H9 (cell line): ENCODE measurements around the gene ZNF814. TPM values are rescaled to one million over a fixed set of nuclear protein-coding genes. Genes with fewer than 3 reads are reported as not detected.

ENCODE experiments used
- DNase-seq: peaks from one replicate; pipeline ENCODE4 v3.0.0-alpha.2; 2017
- H2AFZ ChIP-seq: one replicate; pipeline ENCODE4 v1.6.1; 2013; ENCODE audit warnings: mild to moderate bottlenecking, low read length, control low read depth, moderate library complexity
- H2AK5ac ChIP-seq: 2 replicates; pipeline ENCODE4 v1.6.1; 2013; ENCODE audit warnings: low read length, control low read depth, mixed read lengths; ENCODE audit not compliant: insufficient read length
- H2BK120ac ChIP-seq: one replicate; pipeline ENCODE4 v1.6.1; 2013; ENCODE audit warnings: low read depth, mild to moderate bottlenecking, low read length, control low read depth, inconsistent platforms; ENCODE audit not compliant: poor library complexity, severe bottlenecking
- H2BK12ac ChIP-seq: 2 replicates; pipeline ENCODE4 v1.6.1; 2013; ENCODE audit warnings: low read length, control low read depth, mixed read lengths, low read depth; ENCODE audit not compliant: insufficient read length
- H2BK15ac ChIP-seq: 2 replicates; pipeline ENCODE4 v1.6.1; 2013; ENCODE audit warnings: low read depth, low read length, control low read depth
- H2BK20ac ChIP-seq: one replicate; pipeline ENCODE4 v1.6.1; 2013; ENCODE audit warnings: low read depth, mild to moderate bottlenecking, low read length, control low read depth, inconsistent platforms; ENCODE audit not compliant: poor library complexity, severe bottlenecking
- H2BK5ac ChIP-seq: 2 replicates; pipeline ENCODE4 v1.6.1; 2013; ENCODE audit warnings: low read length, control low read depth, mixed read lengths; ENCODE audit not compliant: insufficient read length
- H3K14ac ChIP-seq: 2 replicates; pipeline ENCODE4 v1.6.1; 2013; ENCODE audit warnings: low read length, control low read depth; ENCODE audit not compliant: insufficient read depth
- H3K18ac ChIP-seq: 2 replicates; pipeline ENCODE4 v1.6.1; 2013; ENCODE audit warnings: low read depth, mild to moderate bottlenecking, mixed read lengths, low read length, control low read depth; ENCODE audit not compliant: insufficient read length
- H3K23ac ChIP-seq: 2 replicates; pipeline ENCODE4 v1.6.1; 2013; ENCODE audit warnings: low read length, control low read depth, mixed read lengths, low read depth; ENCODE audit not compliant: insufficient read length
- H3K23me2 ChIP-seq: 2 replicates; pipeline ENCODE4 v1.6.1; 2013; ENCODE audit warnings: low read depth, mild to moderate bottlenecking, mixed read lengths, low read length, control low read depth; ENCODE audit not compliant: insufficient read length, poor library complexity, severe bottlenecking
- H3K27ac ChIP-seq: 2 replicates; pipeline ENCODE4 v1.5.1; 2013; ENCODE audit warnings: low read length, control low read depth, mixed read lengths, low read depth; ENCODE audit not compliant: insufficient read length
- H3K27me3 ChIP-seq: 2 replicates; pipeline ENCODE4 v1.6.1; 2013; ENCODE audit warnings: low read length, control low read depth, inconsistent platforms; ENCODE audit not compliant: insufficient read depth
- H3K4ac ChIP-seq: 2 replicates; pipeline ENCODE4 v1.6.1; 2013; ENCODE audit warnings: low read depth, mild to moderate bottlenecking, control low read depth, inconsistent platforms, low read length, moderate library complexity
- H3K4me1 ChIP-seq: 2 replicates; pipeline ENCODE4 v1.6.1; 2013; ENCODE audit warnings: low read length, control low read depth, inconsistent platforms; ENCODE audit not compliant: insufficient read depth
- H3K4me2 ChIP-seq: 2 replicates; pipeline ENCODE4 v1.6.1; 2013; ENCODE audit warnings: low read length, control low read depth, mixed read lengths; ENCODE audit not compliant: insufficient read length, insufficient read depth
- H3K56ac ChIP-seq: 2 replicates; pipeline ENCODE4 v1.6.1; 2013; ENCODE audit warnings: low read depth, mild to moderate bottlenecking, mixed read lengths, low read length, control low read depth; ENCODE audit not compliant: insufficient read length
- H3K79me1 ChIP-seq: 2 replicates; pipeline ENCODE4 v1.6.1; 2013; ENCODE audit warnings: low read depth, mild to moderate bottlenecking, moderate library complexity, low read length, control low read depth, inconsistent platforms; ENCODE audit not compliant: insufficient read depth, poor library complexity, severe bottlenecking
- H3K79me2 ChIP-seq: 2 replicates; pipeline ENCODE4 v1.6.1; 2013; ENCODE audit warnings: low read length, control low read depth, inconsistent platforms; ENCODE audit not compliant: insufficient read depth
- H3K9ac ChIP-seq: 2 replicates; pipeline ENCODE4 v1.6.1; 2013; ENCODE audit warnings: low read length, control low read depth, mixed read lengths; ENCODE audit not compliant: insufficient read length; ENCODE audit errors: extremely low read depth
- H3K9me3 ChIP-seq: one replicate; pipeline ENCODE4 v1.6.1; 2013; ENCODE audit warnings: low read depth, low read length, inconsistent platforms; ENCODE audit not compliant: control insufficient read depth
- H3T11ph ChIP-seq: one replicate; pipeline ENCODE4 v1.6.1; 2013; ENCODE audit warnings: mild to moderate bottlenecking, low read length, control low read depth, inconsistent platforms
- H4K20me1 ChIP-seq: one replicate; pipeline ENCODE4 v1.6.1; 2013; ENCODE audit not compliant: control insufficient read depth, insufficient read length, insufficient read depth
- H4K5ac ChIP-seq: 2 replicates; pipeline ENCODE4 v1.6.1; 2013; ENCODE audit warnings: low read depth, mild to moderate bottlenecking, mixed read lengths, low read length, control low read depth; ENCODE audit not compliant: insufficient read length
- H4K8ac ChIP-seq: replicated peaks from 2 replicates; pipeline ENCODE4 v1.6.1; 2013; ENCODE audit warnings: low read length, control low read depth, mixed read lengths, low read depth; ENCODE audit not compliant: insufficient read length
- H4K91ac ChIP-seq: 2 replicates; pipeline ENCODE4 v1.6.1; 2013; ENCODE audit warnings: low read depth, mild to moderate bottlenecking, moderate library complexity, mixed read lengths, low read length, control low read depth; ENCODE audit not compliant: insufficient read length
- H3K27ac Mint-ChIP-seq, 3 experiments: 2 replicates in 2 of 3; 3 replicates in 1 of 3; pipeline ENCODE4 v1.8.0; 2020 to 2021; ENCODE audit warnings: mixed read lengths in 3 of 3, mild to moderate bottlenecking in 1 of 3, moderate library complexity in 1 of 3
- H3K27me3 Mint-ChIP-seq: 2 replicates; pipeline ENCODE4 v1.8.0; 2021; ENCODE audit warnings: low read depth, mild to moderate bottlenecking, moderate library complexity, mixed read lengths
- H3K36me3 Mint-ChIP-seq, 3 experiments: 2 replicates in 2 of 3; 3 replicates in 1 of 3; pipeline ENCODE4 v1.8.0; 2020 to 2021; ENCODE audit warnings: low read depth in 3 of 3, mixed read lengths in 3 of 3; ENCODE audit not compliant: insufficient read depth in 1 of 3
- H3K4me1 Mint-ChIP-seq, 2 experiments: 2 replicates each; pipeline ENCODE4 v1.8.0; 2020; ENCODE audit warnings: mixed read lengths in 2 of 2
- H3K4me3 Mint-ChIP-seq, 2 experiments: 2 replicates in 1 of 2; 3 replicates in 1 of 2; pipeline ENCODE4 v1.8.0; 2020 to 2021; ENCODE audit warnings: mild to moderate bottlenecking in 2 of 2, mixed read lengths in 2 of 2, moderate library complexity in 1 of 2
- H3K9me3 Mint-ChIP-seq, 2 experiments: 2 replicates in 1 of 2; 3 replicates in 1 of 2; pipeline ENCODE4 v1.8.0; 2020; ENCODE audit warnings: mild to moderate bottlenecking in 2 of 2, mixed read lengths in 2 of 2, moderate library complexity in 1 of 2
- CTCF ChIP-seq: fragments of 200-600 bp; sonication (generic); conservative IDR thresholded peaks from 3 replicates; pipeline ENCODE4 v1.8.0; 2021; ENCODE audit warnings: antibody characterized with exemption, mild to moderate bottlenecking
- WGBS: extraction: QIAGEN DNeasy Blood & Tissue Kit; methylation state at CpG from one replicate; pipeline ENCODE4 v1.1.7; 2013; ENCODE audit warnings: missing lambda C conversion rate, low lambda C conversion rate, mixed read lengths; ENCODE audit not compliant: insufficient read length; ENCODE audit errors: extremely low coverage; 5-methylcytosine and 5-hydroxymethylcytosine counted together
- total RNA-seq: library from RNA; stranded (reverse); gene quantifications from 2 replicates; pipeline ENCODE4 v1.2.1, GENCODE V29; 2021

Gene ZNF814
- total RNA-seq, 1 experiment from 2014 or later, result 103 TPM

GRCh38 chr19:57802269-57802668 is 86.6 kb downstream of the ZNF814 start:
- Histone ChIP-seq H4K8ac (no peak overlapping the region), H2AK5ac (no peak overlapping the region), H3K4ac (no peak overlapping the region), H3K56ac (no peak overlapping the region), H2AFZ (no peak overlapping the region), H4K5ac (no peak overlapping the region), H3T11ph (no peak overlapping the region), H3K79me1 (no peaks in the 10 kb centered on the region), H2BK20ac (no peak overlapping the region), H3K9me3 (no peaks in the 10 kb centered on the region), H2BK12ac (no peak overlapping the region), H3K4me2 (peak overlapping the region; percentile 10), H4K20me1 (no peaks in the 10 kb centered on the region), H3K27ac (peak overlapping the region; percentile 51), H3K79me2 (no peaks in the 10 kb centered on the region), H3K4me1 (peaks cover 8% of the 10 kb centered on the region; the same call in 1 of the 2 replicates), H3K23ac (no peak overlapping the region), H3K18ac (no peak overlapping the region), H2BK5ac (no peak overlapping the region), H2BK120ac (no peak overlapping the region), H2BK15ac (no peak overlapping the region), H3K9ac (no peak overlapping the region), H3K23me2 (peaks cover 11% of the 10 kb centered on the region), H3K14ac (no peak overlapping the region), H4K91ac (no peak overlapping the region), H3K27me3 (no peaks in the 10 kb centered on the region)
- TF ChIP-seq CTCF, result peak; percentile 29; the same call in 2 of the 3 replicates
- peaks cover 8 to 15% (median 14%) of the 10 kb centered on the region in 3 experiments for H3K36me3 Mint-ChIP-seq
- DNase-seq, result peak; percentile 61
- peaks cover 49 to 56% of the 10 kb centered on the region in 2 experiments for H3K4me1 Mint-ChIP-seq
- no CpG with 5 or more reads among the region's 4 CpGs for WGBS
- H3K9me3 Mint-ChIP-seq, result no peaks in the 10 kb centered on the region
- H3K27ac Mint-ChIP-seq, result peak overlapping the region; percentile 92 to 96 (median 95); a peak in 6 of 7 replicates
- peak overlapping the region; percentile 9 to 61; a peak in 2 of 5 replicates for H3K4me3 Mint-ChIP-seq
- H3K27me3 Mint-ChIP-seq, result no peaks in the 10 kb centered on the region
